NCI-H446 (cell line): ENCODE results near the gene RNU6-1.

ENCODE experiments used
- DNase-seq, 2 experiments: peaks; one replicate each; lab custom pipeline; 2025; lab: John Stamatoyannopoulos, UW

The RNU6-1 gene

GRCh38 chr15:67839929-67840748 lies at the start of gene RNU6-1:
RNU6-1 (minus strand) TSS chr15:67840045.
- peak; percentile 83 to 92 for DNase-seq

DNA sequence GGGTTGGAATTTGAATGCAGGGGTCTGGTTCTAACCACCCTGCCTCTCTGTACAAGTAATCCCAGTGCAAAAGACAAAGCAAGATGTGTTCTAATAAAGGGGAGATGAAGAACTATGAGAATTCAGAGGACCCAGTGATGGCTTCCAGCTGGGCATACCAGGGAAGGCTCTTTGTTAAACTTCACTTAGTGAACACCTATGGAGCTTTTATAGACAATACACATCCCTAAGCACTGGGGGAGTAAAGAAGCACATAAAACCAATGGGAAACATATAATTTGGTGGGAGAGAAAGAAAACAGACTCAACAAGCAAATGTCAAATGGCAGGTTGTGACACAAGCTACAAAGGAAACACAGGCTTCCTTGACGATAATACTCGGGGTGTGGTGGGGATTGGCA lies 47.9 kb upstream of the RNU6-1 start:
- no peak for DNase-seq

GRCh38 chr15:67885861-67886260 lies 46.0 kb upstream of the RNU6-1 start:
- DNase-seq: no peak

DNA sequence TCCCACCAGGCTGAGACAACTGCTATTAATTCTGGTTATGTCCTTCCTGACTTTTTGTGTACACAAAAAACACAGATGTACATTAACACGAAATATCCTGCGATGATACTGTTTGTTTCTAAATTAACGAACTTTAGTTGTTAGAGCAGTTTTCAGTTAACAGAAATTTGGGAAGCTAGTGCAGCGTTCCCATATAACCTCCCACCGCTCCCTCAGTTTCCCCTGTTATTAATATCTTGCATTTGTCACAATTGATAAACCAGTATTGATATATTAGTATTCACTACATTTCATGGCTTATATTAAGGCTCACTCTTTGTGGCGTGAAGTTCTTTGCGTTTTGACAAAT lies 45.3 kb upstream of the RNU6-1 start:
- no peak for DNase-seq

DNA sequence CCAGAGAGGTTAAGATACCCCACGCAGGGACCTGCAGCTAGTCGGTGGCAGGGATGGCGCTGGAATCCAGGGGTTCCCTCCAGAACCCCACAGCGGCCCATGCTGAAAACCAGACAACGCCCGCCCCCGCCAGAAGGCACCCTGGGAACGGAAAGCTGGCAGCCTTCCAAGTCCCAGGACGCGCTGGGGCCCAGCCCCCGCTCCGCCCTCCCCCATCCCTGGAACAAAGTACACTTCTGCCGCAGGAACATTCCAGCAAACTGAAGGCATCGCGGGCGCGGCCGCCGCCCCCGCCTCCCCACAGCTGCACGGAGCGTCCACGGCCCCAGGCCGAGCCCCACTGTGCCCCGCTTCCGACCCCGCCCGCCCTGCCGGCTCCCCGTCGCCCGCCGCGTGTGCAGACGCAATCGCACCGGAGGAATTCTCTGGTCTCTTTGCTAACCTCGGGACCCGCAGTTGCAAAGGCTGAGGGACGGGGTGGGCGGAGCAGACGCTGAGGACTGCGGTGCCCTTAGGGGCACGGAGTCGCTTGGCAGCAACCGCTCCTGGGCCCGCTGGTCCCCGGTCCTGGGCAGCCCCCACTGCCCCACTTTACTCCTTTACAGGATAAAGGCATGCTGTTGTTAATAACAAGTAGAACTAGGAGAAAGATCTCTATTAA lies 44.8 kb upstream of the RNU6-1 start:
- peak in 1 of 2 experiments; percentile 20 for DNase-seq

- no peak for DNase-seq
These were observed 44.2 kb upstream of the RNU6-1 start for GRCh38 chr15:67884009-67884408.

GRCh38 chr15:67883234-67883773 lies 43.5 kb upstream of the RNU6-1 start:
- no peak for DNase-seq

DNA sequence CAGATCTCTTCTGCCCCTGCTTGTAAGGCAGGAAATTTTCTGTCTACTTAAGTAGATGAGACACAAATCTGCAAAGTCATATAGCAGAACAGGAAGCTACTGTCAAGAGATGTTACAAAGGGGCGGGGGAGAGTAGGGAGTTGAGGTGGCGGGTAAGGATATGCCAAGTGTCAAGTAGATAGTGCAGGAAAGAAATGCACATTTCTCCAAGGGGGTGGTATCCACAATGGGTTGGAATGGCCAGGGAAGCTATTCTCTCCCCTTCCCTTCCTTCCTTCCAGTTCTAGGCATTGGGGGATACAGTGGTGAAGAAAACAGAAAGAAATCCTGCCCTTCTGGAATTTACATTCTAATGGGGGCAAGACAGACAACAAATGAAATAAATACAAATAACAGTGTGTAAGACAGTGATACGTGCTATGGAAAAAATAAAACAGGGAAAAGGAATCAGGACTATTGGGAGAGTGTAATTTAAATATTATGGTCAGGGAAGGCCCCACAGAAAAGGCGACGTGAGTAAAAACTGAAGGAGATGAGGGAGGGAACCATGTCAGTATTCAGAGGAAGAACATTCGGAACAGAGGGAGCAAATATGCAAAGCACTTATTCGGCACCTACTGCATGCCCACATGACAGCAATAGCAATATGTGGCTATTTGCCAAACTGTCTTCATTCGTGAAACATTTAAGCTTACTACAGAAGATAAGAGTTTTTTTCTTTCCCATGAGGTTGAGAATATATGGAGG lies 42.8 kb upstream of the RNU6-1 start:
- DNase-seq: no peak

GRCh38 chr15:67880651-67881182 lies 40.9 kb upstream of the RNU6-1 start:
- DNase-seq: no peak

DNA sequence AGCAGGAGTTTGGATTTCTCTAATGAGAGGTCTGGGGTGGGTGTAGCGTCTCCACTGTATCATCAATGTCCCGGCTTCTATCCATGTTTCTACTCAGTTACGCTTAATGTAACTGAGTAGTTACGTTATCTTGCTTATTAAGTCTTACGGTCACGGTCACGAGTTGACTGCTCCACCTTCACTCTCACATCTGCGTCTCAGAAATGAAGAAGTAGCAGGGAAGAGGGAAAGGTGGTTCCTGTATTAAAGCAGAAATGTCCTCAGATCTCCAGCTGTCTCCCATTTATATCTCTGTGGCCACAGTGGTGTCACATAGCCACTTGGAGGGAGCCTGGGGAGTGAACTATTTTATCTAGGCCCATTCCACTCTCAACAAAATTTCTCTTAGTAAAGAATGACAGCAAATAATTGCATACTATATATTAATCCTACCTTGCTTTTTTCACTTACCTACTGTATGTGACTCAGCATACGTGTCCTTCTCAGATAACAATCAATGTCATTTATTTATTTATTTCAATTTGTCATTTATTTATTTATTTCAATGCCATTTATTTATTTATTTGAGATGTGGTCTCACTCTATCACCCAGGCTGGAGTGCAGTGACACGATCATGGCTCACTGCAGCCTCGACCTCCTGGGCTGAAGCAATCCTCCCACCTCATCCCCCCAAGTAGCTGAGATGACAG lies 39.7 kb upstream of the RNU6-1 start:
- no peak for DNase-seq

GRCh38 chr15:67878712-67879206 lies 38.9 kb upstream of the RNU6-1 start:
- DNase-seq: no peak

DNA sequence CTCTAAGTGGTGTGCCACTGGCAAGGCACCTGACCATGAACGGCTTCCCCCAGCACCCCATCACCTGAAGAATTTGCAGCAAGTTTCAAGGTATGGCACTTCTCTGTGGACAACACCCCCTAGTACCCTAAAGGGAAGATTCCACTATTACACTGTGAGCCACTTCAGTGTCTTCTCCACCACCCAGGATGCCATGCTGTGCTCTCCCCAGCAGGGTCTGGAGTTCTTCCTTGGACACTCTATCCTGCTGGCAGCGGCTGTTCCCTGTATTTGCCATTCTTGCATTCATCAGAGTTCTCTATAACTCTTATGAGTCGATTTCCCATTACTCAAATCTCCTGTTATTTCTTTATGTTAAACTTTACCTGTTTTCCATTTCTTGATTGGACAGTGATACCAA lies 33.9 kb upstream of the RNU6-1 start:
- DNase-seq: no peak

- no peak for DNase-seq
These were observed 31.1 kb upstream of the RNU6-1 start for GRCh38 chr15:67870868-67871408.

DNA sequence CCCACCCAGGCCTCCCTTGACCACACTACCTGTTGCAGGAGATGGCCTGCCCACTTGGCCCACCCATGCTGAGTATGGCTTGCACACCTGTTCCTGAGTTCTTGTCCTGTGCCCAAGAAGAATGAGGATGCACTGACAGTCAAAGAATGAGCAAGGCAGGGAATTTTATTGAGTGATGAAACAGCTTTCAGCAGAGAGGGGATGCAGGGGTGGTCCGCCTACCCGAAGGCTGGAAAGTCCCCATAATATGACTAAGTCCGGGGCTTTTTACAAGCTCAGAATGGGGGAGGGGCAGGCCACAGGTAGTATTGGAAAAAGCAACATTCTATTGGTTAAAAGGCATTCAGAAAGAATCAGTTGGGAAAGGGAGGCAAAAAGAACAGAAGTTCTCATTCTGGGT lies 29.9 kb upstream of the RNU6-1 start:
- no peak for DNase-seq

- no peak for DNase-seq
These were observed 25.9 kb upstream of the RNU6-1 start for GRCh38 chr15:67865766-67866165.

- no peak for DNase-seq
These were observed 25.5 kb upstream of the RNU6-1 start for GRCh38 chr15:67865331-67865730.

- DNase-seq: peak; percentile 16 to 83
These were observed 23.7 kb upstream of the RNU6-1 start for GRCh38 chr15:67863442-67863987.

- no peak for DNase-seq
These were observed 23.1 kb upstream of the RNU6-1 start for GRCh38 chr15:67862750-67863441.

GRCh38 chr15:67861983-67862382 lies 22.1 kb upstream of the RNU6-1 start:
- no peak for DNase-seq

DNA sequence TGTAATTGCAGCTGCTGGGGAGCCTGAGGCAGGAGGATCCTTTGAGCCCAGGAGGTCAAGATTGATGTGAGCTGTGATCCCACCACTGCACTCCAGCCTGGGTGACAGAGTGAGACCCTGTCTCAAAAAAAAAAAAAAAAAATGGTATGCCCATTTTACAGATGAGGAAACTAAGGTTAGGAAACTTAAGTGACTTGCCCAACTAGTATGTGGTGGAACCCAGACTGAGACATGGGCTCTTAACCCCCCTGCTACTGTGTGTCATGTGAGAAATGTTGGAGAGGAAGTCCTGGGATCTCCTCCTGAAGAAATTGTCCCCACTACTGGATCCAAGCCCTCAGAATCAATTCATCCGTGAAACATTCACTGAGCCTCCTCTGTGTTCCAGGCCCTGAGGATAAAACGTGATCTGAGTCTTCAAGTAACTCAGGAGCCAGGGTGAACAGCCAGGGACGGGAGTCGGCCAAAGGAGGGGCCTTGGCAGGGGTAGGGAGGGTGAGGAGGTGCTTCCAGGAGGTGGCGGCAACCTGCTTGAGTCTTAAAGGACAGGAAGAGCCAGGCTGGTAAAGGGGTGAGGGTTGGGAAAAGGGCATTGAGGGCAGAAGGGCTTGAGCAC lies 19.6 kb upstream of the RNU6-1 start:
- peak in 1 of 2 experiments; percentile 19 for DNase-seq
